Activated B cell treated with CpG ODN at 0.5 μM for 24 hours (primary cell): ENCODE measurements around the gene BPI. TPM values are rescaled to one million over a fixed set of nuclear protein-coding genes. Genes with fewer than 3 reads are reported as not detected.

Experiments
- ATAC-seq: fragments of 200-7000 bp; cut with Tn5 transposase; one replicate; pipeline ENCODE4 v1.10.0; 2021; ENCODE audit warnings: low read depth, mild to moderate bottlenecking, moderate library complexity
- CTCF ChIA-PET: fragments of 350-600 bp; sonication (Branson Sonifier 250); formaldehyde crosslinking; loops from one replicate; lab custom pipeline; 2021; ENCODE audit warnings: antibody characterized with exemption; lab: Charles Lee
- POLR2A ChIA-PET: fragments of 350-600 bp; sonication (Branson Sonifier 250); formaldehyde crosslinking; loops from one replicate; lab custom pipeline; 2021; ENCODE audit warnings: antibody characterized with exemption; lab: Charles Lee
- DNase-seq: peaks from one replicate; pipeline ENCODE4 v3.0.0; 2022
- H3K27ac Mint-ChIP-seq: one replicate; pipeline ENCODE4 v1.8.0; 2020; ENCODE audit warnings: mixed read lengths
- H3K27me3 Mint-ChIP-seq: one replicate; pipeline ENCODE4 v1.8.0; 2021; ENCODE audit warnings: mixed read lengths
- H3K36me3 Mint-ChIP-seq: one replicate; pipeline ENCODE4 v1.8.0; 2021; ENCODE audit warnings: low read depth, mixed read lengths
- H3K4me1 Mint-ChIP-seq: one replicate; pipeline ENCODE4 v1.8.0; 2021; ENCODE audit warnings: mixed read lengths
- H3K4me3 Mint-ChIP-seq: one replicate; pipeline ENCODE4 v1.8.0; 2020; ENCODE audit warnings: mild to moderate bottlenecking, mixed read lengths
- H3K9me3 Mint-ChIP-seq: one replicate; pipeline ENCODE4 v1.8.0; 2020; ENCODE audit warnings: mixed read lengths
- CTCF ChIP-seq: fragments of 200-600 bp; IDR thresholded peaks from one replicate; pipeline ENCODE4 v1.8.0; 2022; ENCODE audit warnings: antibody characterized with exemption, mild to moderate bottlenecking
- intact Hi-C: fragments of 100-400 bp; cut with micrococcal nuclease; formaldehyde crosslinking; loops from one replicate; pipeline ENCODE4 v1.15.1; 2024
- total RNA-seq: library from RNA; stranded (reverse); gene quantifications from 2 replicates; pipeline ENCODE4 v1.2.3, GENCODE V29; 2022

BPI gene
- total RNA-seq, 1 donor from 2014 or later = not detected

GRCh38 chr20:38258545-38259215, 45.3 kb upstream of the BPI start:
- Mint-ChIP-seq H3K27me3 (peaks cover 34% of the 10 kb centered on the region), H3K4me1 (peaks cover 3% of the 10 kb centered on the region), H3K27ac (no peak overlapping the region), H3K4me3 (no peak overlapping the region), H3K9me3 (no peaks in the 10 kb centered on the region), H3K36me3 (no peaks in the 10 kb centered on the region)
- no peak for DNase-seq
- no peak for ATAC-seq
- CTCF ChIA-PET = no interaction called here
- TF ChIP-seq CTCF = no peak
- POLR2A ChIA-PET = no interaction called here
- intact Hi-C loops = no loop called here

- Mint-ChIP-seq H3K4me1 (peaks cover 3% of the 10 kb centered on the region), H3K27ac (no peak overlapping the region), H3K27me3 (peaks cover 39% of the 10 kb centered on the region), H3K9me3 (no peaks in the 10 kb centered on the region), H3K4me3 (no peak overlapping the region), H3K36me3 (no peaks in the 10 kb centered on the region)
- ChIA-PET POLR2A (no interaction called here), CTCF (interaction anchor here (0.6 kb wide), 1 partner anchor 9 kb away, joined by 3 read pairs; no protein-coding TSS in a partner anchor)
- intact Hi-C loops = no loop called here
- ATAC-seq (no peak), DNase-seq (no peak)
- TF ChIP-seq CTCF = no peak
Measured at GRCh38 chr20:38260025-38260377, 44.0 kb upstream of the BPI start.

GRCh38 chr20:38260378-38261053, 43.4 kb upstream of the BPI start, which contains the start of gene KIAA1755:
Gene KIAA1755 (minus strand): TSS chr20:38260735. CDS start chr20:38260500, 235 bp downstream.
- Mint-ChIP-seq H3K4me3 (no peak within 1 kb of the TSS), H3K27me3 (peaks cover 42% of the 10 kb centered on the region), H3K4me1 (peaks cover 3% of the 10 kb centered on the region), H3K36me3 (no peaks in the 10 kb centered on the region), H3K27ac (no peak within 1 kb of the TSS), H3K9me3 (no peaks in the 10 kb centered on the region)
- DNase-seq (no peak), ATAC-seq (no peak)
- TF ChIP-seq CTCF = no peak
- ChIA-PET POLR2A (no interaction called here), CTCF (no interaction called here)
- intact Hi-C loops = no loop called here

- H3K27ac Mint-ChIP-seq = no peak overlapping the region
- peaks cover 46% of the 10 kb centered on the region for H3K27me3 Mint-ChIP-seq
- no peak for DNase-seq
- H3K4me3 Mint-ChIP-seq = no peak overlapping the region
- ChIA-PET POLR2A (no interaction called here), CTCF (no interaction called here)
- intact Hi-C loops = no loop called here
- ATAC-seq = no peak
- peaks cover 3% of the 10 kb centered on the region for H3K4me1 Mint-ChIP-seq
- H3K9me3 Mint-ChIP-seq = no peaks in the 10 kb centered on the region
- no peaks in the 10 kb centered on the region for H3K36me3 Mint-ChIP-seq
- no peak for TF ChIP-seq CTCF
Measured at GRCh38 chr20:38261054-38261390, 42.9 kb upstream of the BPI start.

- no peak for TF ChIP-seq CTCF
- no peaks in the 10 kb centered on the region for H3K9me3 Mint-ChIP-seq
- POLR2A ChIA-PET = no interaction called here
- H3K27ac Mint-ChIP-seq = no peak overlapping the region
- no peaks in the 10 kb centered on the region for H3K36me3 Mint-ChIP-seq
- intact Hi-C loops = no loop called here
- ATAC-seq = no peak
- peaks cover 46% of the 10 kb centered on the region for H3K27me3 Mint-ChIP-seq
- CTCF ChIA-PET = no interaction called here
- no peak overlapping the region for H3K4me3 Mint-ChIP-seq
- H3K4me1 Mint-ChIP-seq = peaks cover 3% of the 10 kb centered on the region
- DNase-seq = no peak
Measured at GRCh38 chr20:38262931-38263330, 41.0 kb upstream of the BPI start.
